ENCODE measurements around the gene KIAA1671. TPM values are rescaled to one million over a fixed set of nuclear protein-coding genes. Genes with fewer than 3 reads are reported as not detected.

Gene KIAA1671
- total RNA-seq, 2 experiments from 2014 or later, result 6.5 to 6.8 TPM

DNA sequence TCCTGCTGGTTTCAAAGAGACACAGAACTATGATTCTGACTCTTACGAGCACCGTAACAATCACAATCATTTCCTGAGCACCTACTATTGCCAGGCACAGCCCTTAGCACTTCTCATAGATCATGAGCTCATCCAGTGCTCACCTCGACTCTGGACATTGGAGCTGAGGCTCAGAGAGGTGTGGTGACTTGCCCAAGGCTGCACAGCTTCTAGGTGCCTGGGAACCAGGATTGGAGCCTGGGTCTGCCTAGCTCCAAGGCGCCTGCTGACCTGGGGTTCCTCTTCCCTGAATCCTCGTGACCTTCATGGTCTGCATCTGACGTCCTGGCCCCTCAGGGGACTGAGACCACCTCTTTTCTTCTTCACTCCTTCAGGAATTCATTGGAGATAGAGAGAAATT, 196.5 kb downstream of the KIAA1671 start:
- no peaks in the 10 kb centered on the region for H3K36me3 Mint-ChIP-seq (ENCODE audit: low read depth)
- POLR2A ChIA-PET, result interaction anchor here (0.8 kb wide), 1 partner anchor 21 kb away, joined by 3 read pairs; no protein-coding TSS in a partner anchor
- H3K9me3 Mint-ChIP-seq, result no peaks in the 10 kb centered on the region
- H3K27ac Mint-ChIP-seq, result no peak overlapping the region
- TF ChIP-seq, protein P1, sequence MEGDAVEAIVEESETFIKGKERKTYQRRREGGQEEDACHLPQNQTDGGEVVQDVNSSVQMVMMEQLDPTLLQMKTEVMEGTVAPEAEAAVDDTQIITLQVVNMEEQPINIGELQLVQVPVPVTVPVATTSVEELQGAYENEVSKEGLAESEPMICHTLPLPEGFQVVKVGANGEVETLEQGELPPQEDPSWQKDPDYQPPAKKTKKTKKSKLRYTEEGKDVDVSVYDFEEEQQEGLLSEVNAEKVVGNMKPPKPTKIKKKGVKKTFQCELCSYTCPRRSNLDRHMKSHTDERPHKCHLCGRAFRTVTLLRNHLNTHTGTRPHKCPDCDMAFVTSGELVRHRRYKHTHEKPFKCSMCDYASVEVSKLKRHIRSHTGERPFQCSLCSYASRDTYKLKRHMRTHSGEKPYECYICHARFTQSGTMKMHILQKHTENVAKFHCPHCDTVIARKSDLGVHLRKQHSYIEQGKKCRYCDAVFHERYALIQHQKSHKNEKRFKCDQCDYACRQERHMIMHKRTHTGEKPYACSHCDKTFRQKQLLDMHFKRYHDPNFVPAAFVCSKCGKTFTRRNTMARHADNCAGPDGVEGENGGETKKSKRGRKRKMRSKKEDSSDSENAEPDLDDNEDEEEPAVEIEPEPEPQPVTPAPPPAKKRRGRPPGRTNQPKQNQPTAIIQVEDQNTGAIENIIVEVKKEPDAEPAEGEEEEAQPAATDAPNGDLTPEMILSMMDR (IDR thresholded peaks at IDR 0.05), result no peak
- H3K4me1 Mint-ChIP-seq (ENCODE audit: low read depth), result peaks cover 3% of the 10 kb centered on the region
- intact Hi-C loops (cut with micrococcal nuclease), result no loop called here
- no peaks in the 10 kb centered on the region for H3K27me3 Mint-ChIP-seq
- ATAC-seq, result no peak
- CTCF ChIA-PET, result interaction anchor here (1.3 to 1.5 kb wide), 2 partner anchors 10 to 68 kb away, joined by 3 to 4 read pairs; no protein-coding TSS in a partner anchor
- no peak for DNase-seq
- no peak overlapping the region for H3K4me3 Mint-ChIP-seq

DNA sequence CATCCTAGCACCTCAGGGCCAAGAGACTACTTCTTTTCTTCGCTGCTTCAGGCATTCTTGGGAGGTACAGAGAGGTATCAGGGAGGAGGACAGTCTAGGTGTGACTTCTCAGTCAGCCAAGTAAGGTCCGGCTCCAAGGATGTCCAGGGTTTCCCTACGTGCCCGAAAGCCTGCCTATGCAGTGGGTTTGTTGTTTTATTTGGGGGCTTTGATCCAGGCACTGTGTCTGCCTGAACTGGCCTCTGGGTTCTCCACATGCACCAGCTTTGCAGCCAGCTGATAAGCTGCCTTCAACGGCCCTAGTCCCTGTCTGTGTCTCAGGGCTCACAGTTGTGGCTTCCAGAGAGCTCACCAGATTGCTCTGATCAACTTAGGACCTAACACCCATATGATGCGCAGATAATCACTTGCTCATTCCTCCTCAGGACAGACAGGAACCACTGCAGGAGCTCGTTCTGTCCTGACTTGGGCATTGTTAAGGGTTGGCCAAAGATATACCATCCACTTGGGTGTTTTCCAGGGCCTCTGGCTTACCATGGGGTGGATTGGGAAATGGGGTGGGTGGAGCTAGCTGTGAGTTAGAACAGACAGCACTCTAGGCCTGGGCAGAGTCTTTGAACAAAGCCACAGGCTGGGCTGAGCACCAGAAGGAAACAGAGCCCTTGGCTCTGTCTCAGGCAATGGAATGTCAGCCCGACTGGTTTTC, 201.6 kb downstream of the KIAA1671 start:
- TF ChIP-seq, protein P1 (IDR thresholded peaks at IDR 0.05), result no peak
- Mint-ChIP-seq H3K4me1 (ENCODE audit: low read depth) (no peaks in the 10 kb centered on the region), H3K9me3 (no peaks in the 10 kb centered on the region), H3K36me3 (ENCODE audit: low read depth) (no peaks in the 10 kb centered on the region), H3K27ac (no peak overlapping the region), H3K4me3 (no peak overlapping the region), H3K27me3 (no peaks in the 10 kb centered on the region)
- ChIA-PET POLR2A (no interaction called here), CTCF (interaction anchor here (0.6 kb wide), 1 partner anchor 13 kb away, joined by 3 read pairs; no protein-coding TSS in a partner anchor)
- ATAC-seq (no peak), DNase-seq (no peak)
- intact Hi-C loops (cut with micrococcal nuclease), result no loop called here

DNA sequence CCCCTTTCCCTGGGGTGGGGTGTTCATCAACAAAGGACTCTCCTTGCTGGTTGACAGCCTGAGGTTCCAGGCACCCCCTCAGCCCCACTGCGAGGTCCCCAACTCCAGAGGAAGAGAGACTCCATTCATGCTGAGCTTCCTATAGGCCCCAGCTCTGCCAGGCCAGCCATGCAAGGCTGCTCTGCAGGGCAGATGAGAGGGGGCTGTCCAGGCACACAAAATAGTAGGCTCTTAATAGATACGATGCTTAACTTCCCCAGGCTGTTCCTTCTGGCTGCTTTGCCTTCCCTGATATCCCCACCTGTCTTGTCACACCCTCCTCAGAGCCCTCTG, 202.1 kb downstream of the KIAA1671 start:
- ChIA-PET POLR2A (interaction anchor here (0.6 kb wide), 1 partner anchor 15 kb away, joined by 3 read pairs; no protein-coding TSS in a partner anchor), CTCF (interaction anchor here (0.6 kb wide), 1 partner anchor 14 kb away, joined by 3 read pairs; no protein-coding TSS in a partner anchor)
- DNase-seq (no peak), ATAC-seq (no peak)
- TF ChIP-seq, protein P1 (IDR thresholded peaks at IDR 0.05), result no peak
- no peak overlapping the region for H3K4me3 Mint-ChIP-seq
- H3K36me3 Mint-ChIP-seq (ENCODE audit: low read depth), result no peaks in the 10 kb centered on the region
- H3K27me3 Mint-ChIP-seq, result no peaks in the 10 kb centered on the region
- no peak overlapping the region for H3K27ac Mint-ChIP-seq
- H3K9me3 Mint-ChIP-seq, result no peaks in the 10 kb centered on the region
- no peaks in the 10 kb centered on the region for H3K4me1 Mint-ChIP-seq (ENCODE audit: low read depth)
- intact Hi-C loops (cut with micrococcal nuclease), result no loop called here

DNA sequence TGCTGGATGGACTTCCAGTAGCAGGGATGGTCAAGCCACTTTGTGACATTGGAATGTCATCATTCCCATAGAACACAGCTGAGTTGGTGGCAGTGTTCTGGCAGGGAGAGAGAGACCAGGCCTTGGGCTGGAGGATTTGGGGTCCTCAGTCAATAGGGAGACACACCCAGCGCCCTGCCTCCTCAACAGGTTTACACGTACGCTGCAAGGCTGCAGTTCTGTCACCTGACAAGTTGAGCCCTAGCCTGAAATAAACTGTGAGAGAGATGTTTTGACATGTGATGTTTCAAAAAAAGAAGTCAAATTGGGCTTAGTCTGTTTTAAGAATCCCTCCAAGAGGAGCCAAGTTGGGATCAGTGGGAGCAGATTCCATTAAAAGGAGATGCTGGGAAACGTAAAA, 204.2 kb downstream of the KIAA1671 start:
- ChIA-PET CTCF (no interaction called here), POLR2A (no interaction called here)
- Mint-ChIP-seq H3K4me3 (no peak overlapping the region), H3K36me3 (ENCODE audit: low read depth) (no peaks in the 10 kb centered on the region), H3K27me3 (no peaks in the 10 kb centered on the region), H3K9me3 (no peaks in the 10 kb centered on the region), H3K27ac (no peak overlapping the region), H3K4me1 (ENCODE audit: low read depth) (peaks cover 9% of the 10 kb centered on the region)
- DNase-seq (no peak), ATAC-seq (no peak)
- intact Hi-C loops (cut with micrococcal nuclease), result no loop called here
- TF ChIP-seq, protein P1 (IDR thresholded peaks at IDR 0.05), result no peak

DNA sequence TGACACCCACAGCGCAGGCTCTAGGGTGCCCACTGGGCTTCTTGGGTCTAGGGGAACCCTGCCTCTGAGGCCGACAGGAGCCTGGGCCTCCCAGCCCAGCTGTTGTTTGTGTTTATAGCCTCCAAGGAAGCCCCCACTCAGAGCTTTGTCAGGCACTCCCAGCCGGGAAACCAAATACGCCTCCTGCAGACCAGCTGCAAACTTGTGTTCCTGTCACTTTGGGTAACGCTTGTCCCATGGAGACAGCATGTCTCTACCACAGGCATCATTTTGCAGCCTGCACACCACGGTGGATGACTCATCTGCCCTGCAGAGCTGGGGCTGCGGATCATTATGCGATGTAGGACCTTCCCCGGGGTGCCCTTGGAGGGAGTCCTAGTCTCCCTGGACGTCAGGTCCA, 206.5 kb downstream of the KIAA1671 start:
- Mint-ChIP-seq H3K27ac (no peak overlapping the region), H3K9me3 (no peaks in the 10 kb centered on the region), H3K4me1 (ENCODE audit: low read depth) (peaks cover 12% of the 10 kb centered on the region), H3K4me3 (no peak overlapping the region), H3K36me3 (ENCODE audit: low read depth) (no peaks in the 10 kb centered on the region), H3K27me3 (no peaks in the 10 kb centered on the region)
- TF ChIP-seq, protein P1 (IDR thresholded peaks at IDR 0.05), result no peak
- ChIA-PET POLR2A (no interaction called here), CTCF (interaction anchor here (1.2 to 1.3 kb wide), 2 partner anchors 10 to 48 kb away, joined by 3 to 4 read pairs; no protein-coding TSS in a partner anchor)
- ATAC-seq, result no peak
- DNase-seq, result no peak
- intact Hi-C loops (cut with micrococcal nuclease), result no loop called here
